NCI-H446 treated with DMSO at 0.1 percent for 48 hours (cell line): Measurements from ENCODE around the gene VPS8.

Experiments used
- DNase-seq: peaks from one replicate; lab custom pipeline; 2025; lab: John Stamatoyannopoulos, UW

VPS8 gene

DNA sequence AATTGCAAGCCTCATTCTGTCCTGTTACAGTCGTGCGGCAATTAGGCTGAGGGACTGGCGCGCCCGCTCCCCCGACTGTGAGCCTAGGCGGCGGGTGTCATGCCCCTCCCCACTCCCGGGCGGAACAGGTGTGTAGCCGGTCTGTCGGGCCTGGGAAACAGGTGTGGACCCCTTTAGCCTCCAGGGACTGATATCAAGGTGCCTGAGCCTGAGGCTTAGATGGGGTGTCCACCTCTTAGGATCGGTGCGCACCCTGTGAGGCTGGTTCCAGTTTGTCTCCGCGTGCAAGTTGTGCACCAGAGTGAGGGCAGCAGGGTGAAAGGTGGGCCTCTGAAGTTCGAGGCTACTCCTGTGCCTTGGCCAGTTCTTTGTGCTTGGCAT is 686 bp downstream of the VPS8 start:
- DNase-seq = no peak

DNA sequence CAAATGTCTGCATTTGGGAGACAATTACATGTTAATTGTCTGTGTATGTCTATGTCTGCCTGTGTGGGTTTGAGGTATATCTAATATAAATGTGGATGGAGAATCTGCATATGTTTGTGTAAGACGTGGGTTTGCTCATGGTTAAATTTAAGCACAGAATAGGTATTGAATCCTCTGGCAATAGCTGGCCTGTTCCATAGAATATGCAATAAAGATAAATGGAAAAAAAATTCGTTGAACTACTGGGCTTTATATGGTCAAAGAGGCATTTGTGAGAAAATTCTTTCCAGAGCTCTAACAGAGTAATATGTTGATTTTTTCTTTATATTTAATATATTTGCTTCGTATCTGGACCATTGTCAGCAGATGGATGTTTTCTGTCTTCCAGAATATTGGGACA is 1.4 kb downstream of the VPS8 start:
- DNase-seq = no peak

GRCh38 chr3:184814214-184814613 is 2.2 kb downstream of the VPS8 start:
- no peak for DNase-seq

GRCh38 chr3:184815046-184815930 is 3.3 kb downstream of the VPS8 start:
- no peak for DNase-seq

- no peak for DNase-seq
Measured at GRCh38 chr3:184816614-184817013, 4.6 kb downstream of the VPS8 start.

- no peak for DNase-seq
Measured at GRCh38 chr3:184820525-184820924, 8.6 kb downstream of the VPS8 start.

DNA sequence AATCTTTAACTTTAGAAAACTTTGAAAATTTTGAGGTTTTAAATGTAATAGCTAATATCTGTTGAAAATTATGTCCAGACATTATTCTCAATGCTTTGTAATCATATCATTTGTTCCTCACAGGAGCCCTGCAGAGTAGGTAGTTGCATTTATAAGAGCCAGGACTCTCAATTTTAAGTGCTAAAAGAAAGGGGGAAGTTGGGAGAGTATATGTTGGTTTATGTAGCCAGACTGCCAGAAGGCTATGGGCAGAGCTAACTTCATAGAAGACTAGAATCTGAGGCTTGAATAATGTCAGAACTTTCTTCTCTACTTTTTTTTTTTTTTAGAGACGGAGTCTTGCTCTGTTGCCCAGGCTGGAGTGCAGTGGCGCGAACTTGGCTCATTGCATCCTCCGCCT is 9.1 kb downstream of the VPS8 start:
- DNase-seq = no peak

GRCh38 chr3:184822081-184822480 is 10.1 kb downstream of the VPS8 start:
- DNase-seq = no peak

DNA sequence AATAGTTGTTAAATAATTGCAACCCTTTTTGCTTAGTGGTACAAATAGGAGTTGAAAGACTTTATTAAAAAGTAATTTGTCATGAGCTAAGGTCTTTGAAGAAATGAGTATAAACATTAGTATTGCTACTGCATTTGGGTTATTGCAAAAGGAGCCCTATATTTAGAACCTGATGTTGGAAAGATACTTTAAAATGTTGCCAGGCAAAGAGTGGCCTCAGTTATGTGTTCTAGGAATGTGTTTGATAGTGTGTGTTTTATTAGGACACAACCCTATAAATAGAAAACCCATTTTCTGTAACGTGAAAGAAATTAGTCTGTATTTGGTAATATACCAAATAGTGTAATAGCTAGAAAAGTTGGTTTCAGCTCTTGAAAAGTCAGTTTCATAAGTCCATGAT is 10.7 kb downstream of the VPS8 start:
- no peak for DNase-seq

- no peak for DNase-seq
Measured at GRCh38 chr3:184823990-184824389, 12.0 kb downstream of the VPS8 start.

GRCh38 chr3:184825121-184825820 is 13.3 kb downstream of the VPS8 start:
- no peak for DNase-seq

GRCh38 chr3:184827572-184827971 is 15.6 kb downstream of the VPS8 start:
- no peak for DNase-seq

DNA sequence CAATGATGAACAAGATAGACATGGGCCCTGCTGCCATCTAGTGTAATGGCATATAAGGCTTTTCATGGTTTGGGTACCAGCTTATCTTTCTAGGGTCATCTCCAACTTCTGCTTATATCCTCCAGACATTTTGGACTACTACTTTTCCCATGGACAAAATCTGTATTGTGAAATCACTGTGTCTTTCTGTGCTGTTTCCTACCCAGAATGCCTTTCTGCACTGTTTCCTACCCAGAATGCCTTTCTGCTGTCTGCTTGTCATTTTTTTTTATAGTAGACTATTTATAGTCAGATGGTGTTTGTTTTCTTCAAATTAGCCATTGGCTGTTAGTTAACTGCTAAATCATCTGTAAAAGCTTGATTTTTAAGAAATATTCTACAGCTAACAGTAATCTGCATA is 20.1 kb downstream of the VPS8 start:
- DNase-seq = no peak

GRCh38 chr3:184832903-184833302 is 20.9 kb downstream of the VPS8 start:
- no peak for DNase-seq

- no peak for DNase-seq
Measured at GRCh38 chr3:184836090-184836822, 24.3 kb downstream of the VPS8 start.

DNA sequence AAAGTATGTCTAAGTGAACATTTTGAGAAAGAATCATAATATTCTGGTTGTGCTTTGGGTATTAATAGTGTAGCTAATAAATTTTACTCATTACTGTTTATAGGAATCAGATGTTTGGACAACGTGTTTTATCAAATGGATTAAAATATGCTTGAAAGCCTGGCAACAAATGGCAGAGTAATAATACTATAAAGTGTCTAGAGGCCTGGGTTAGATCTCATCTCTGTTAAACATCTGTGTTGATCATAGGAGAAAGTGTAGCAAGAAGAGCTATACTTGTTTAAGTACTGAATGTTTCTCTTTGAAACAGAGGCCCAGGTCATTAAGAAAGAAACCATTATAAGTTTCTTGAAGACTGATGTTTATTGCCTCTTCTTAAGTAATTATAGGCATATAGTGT is 30.5 kb downstream of the VPS8 start:
- DNase-seq = no peak

DNA sequence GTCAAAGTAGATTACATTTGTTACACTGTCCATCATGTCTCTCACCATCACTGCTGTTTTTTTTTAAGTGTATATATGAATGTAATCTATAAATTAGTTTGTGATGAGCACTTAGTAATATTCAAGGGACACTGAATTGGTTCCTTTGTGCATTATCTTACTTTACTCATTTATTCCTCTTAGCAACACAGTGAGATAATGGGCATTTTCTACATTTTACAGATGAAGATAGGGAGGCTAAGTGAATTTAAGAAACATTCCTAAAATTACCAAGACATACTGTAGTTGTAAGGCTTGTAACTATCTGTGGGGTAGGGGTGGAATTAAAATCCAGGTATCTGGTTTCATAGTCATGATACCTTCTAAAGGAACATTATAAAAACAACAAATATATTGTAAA is 33.9 kb downstream of the VPS8 start:
- DNase-seq = no peak

- DNase-seq = no peak
Measured at GRCh38 chr3:184846496-184846895, 34.5 kb downstream of the VPS8 start.

GRCh38 chr3:184848934-184849333 is 37.0 kb downstream of the VPS8 start:
- DNase-seq = no peak

GRCh38 chr3:184850201-184850600 is 38.2 kb downstream of the VPS8 start:
- no peak for DNase-seq

DNA sequence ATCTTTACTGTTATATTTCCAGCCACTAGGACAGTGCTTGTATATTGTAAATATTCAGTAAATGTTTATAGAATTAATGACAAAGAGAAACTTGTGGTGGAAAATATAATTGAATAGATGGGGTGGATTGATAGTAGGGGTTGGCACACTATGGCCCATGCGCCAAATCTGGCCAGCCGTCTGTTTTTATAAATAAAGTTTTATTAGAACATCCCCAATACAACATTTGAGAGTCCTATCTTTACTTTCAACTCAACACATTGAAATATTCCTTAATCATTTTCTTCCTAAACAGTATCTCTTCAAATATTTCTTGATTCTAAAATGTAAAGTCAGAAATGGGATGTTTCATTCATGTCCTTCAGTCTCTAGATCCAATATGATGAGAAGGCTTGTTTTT is 45.1 kb downstream of the VPS8 start:
- no peak for DNase-seq

DNA sequence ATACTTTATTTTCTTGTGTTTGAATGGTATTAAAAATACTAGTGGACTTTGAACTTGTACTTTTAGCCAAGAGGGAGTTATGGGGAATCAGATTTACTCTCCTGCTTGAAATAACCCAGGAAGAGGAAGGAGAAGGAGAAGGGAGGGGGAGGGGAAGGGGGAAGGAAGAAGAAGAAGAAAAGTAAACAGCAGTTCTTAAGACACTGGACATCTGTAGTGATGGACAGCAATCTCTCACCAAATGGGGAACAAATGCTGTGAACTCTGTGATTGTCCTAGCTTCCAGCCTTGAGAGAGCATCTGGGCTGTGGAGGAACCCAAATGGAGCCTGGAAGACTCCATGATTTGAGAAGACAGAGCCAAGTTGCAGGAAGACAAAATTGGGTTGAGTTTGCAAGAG is 52.0 kb downstream of the VPS8 start:
- DNase-seq = no peak

DNA sequence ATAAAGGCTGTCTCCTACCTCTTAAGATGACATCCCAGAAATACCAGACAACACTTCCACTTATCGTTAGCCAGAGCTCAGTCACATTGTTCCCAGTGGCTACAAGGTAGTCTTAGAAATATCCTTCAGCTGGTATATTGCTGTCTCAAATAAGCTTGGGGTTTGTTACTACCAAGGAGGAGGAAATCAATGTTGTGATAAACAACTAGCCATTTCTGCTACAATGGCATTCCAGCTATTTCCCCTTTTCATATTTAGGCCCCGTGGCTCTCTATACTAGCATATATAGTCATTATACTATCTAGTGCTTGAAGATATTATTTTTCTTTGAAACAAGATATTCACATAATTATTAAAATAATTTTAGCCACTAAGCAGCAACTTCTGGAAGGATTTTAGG is 56.5 kb downstream of the VPS8 start:
- DNase-seq = no peak
